GM12874 (cell line): ENCODE data around the gene PNPLA7.

Experiments used
- CTCF ChIP-seq: IDR thresholded peaks from 2 replicates; pipeline ENCODE4 v1.5.1; 2011; ENCODE audit warnings: low read depth, mild to moderate bottlenecking, control low read depth, low read length, moderate library complexity; ENCODE audit not compliant: insufficient read depth

PNPLA7 gene

GRCh38 chr9:137499416-137499815, 50.8 kb downstream of the PNPLA7 start:
- no peak for TF ChIP-seq CTCF

- no peak for TF ChIP-seq CTCF
These were observed 51.5 kb downstream of the PNPLA7 start for GRCh38 chr9:137498720-137499150.

GRCh38 chr9:137497921-137498719, 52.1 kb downstream of the PNPLA7 start:
- TF ChIP-seq CTCF = no peak

- TF ChIP-seq CTCF = no peak
These were observed 53.4 kb downstream of the PNPLA7 start for GRCh38 chr9:137496601-137497375.

- no peak for TF ChIP-seq CTCF
These were observed 55.5 kb downstream of the PNPLA7 start for GRCh38 chr9:137494550-137495351.

DNA sequence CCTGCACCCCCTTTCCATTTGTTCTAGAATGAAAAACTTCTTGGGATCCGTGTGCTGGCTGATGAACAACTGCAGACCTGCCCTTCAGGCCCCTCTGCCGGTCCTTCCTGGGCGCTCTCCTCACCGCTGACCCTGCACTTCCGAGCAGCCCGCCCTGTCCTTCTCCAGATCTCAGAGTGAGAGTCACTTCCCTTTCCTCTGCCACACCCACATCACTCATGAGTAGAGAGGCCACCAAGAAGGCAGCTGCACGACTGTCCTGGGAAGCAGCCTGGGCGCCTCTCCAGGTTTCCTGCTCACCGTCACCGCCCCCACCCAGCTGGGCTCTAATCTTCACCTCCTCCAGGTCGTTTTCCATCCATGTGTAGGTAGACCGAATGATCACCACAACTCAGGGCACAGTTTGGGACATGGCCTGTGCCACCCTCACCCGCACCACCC, 56.1 kb downstream of the PNPLA7 start:
- no peak for TF ChIP-seq CTCF
